Measurements from ENCODE around the gene MLLT3. TPM values are rescaled to one million over a fixed set of nuclear protein-coding genes. Genes with fewer than 3 reads are reported as not detected.

The MLLT3 gene
- total RNA-seq, 2 donors from 2014 or later: 8.1 to 9.6 TPM

- H3K4me3 ChIP-seq: no peak overlapping the region
- no peak for TF ChIP-seq CTCF (IDR thresholded peaks at IDR 0.05)
- no peaks in the 10 kb centered on the region for H3K27me3 ChIP-seq (replicated peaks; ENCODE audit: insufficient read depth)
- H3K36me3 ChIP-seq: no peaks in the 10 kb centered on the region
- DNase-seq (ENCODE audit: low spot score) (no peak), ATAC-seq (ENCODE audit: insufficient number of reproducible peaks, low FRiP score, low read depth) (no peak)
- no peak overlapping the region for H3K27ac ChIP-seq
- no peaks in the 10 kb centered on the region for H3K4me1 ChIP-seq (ENCODE audit: control insufficient read depth in 1 of 2, low read depth in 2 of 2)
- H3K9me3 ChIP-seq: no peaks in the 10 kb centered on the region
These were observed 19.7 kb upstream of the MLLT3 start for GRCh38 chr9:20642045-20642444.

- no peak for ATAC-seq (ENCODE audit: insufficient number of reproducible peaks, low FRiP score, low read depth)
- TF ChIP-seq CTCF (IDR thresholded peaks at IDR 0.05): no peak
- no peak for DNase-seq (ENCODE audit: low spot score)
- Histone ChIP-seq H3K36me3 (no peaks in the 10 kb centered on the region), H3K27ac (no peak overlapping the region), H3K4me1 (ENCODE audit: control insufficient read depth in 1 of 2, low read depth in 2 of 2) (no peaks in the 10 kb centered on the region), H3K27me3 (replicated peaks; ENCODE audit: insufficient read depth) (no peaks in the 10 kb centered on the region), H3K4me3 (no peak overlapping the region), H3K9me3 (no peaks in the 10 kb centered on the region)
These were observed 18.3 kb upstream of the MLLT3 start for GRCh38 chr9:20640331-20641187.

- Histone ChIP-seq H3K27ac (no peak overlapping the region), H3K4me1 (ENCODE audit: control insufficient read depth in 1 of 2, low read depth in 2 of 2) (peaks cover 0 to 4% of the 10 kb centered on the region in 2 donors), H3K36me3 (no peaks in the 10 kb centered on the region), H3K9me3 (no peaks in the 10 kb centered on the region), H3K27me3 (replicated peaks; ENCODE audit: insufficient read depth) (no peaks in the 10 kb centered on the region), H3K4me3 (no peak overlapping the region)
- no peak for DNase-seq (ENCODE audit: low spot score)
- no peak for ATAC-seq (ENCODE audit: insufficient number of reproducible peaks, low FRiP score, low read depth)
- no peak for TF ChIP-seq CTCF (IDR thresholded peaks at IDR 0.05)
These were observed 14.7 kb upstream of the MLLT3 start for GRCh38 chr9:20636888-20637440.

GRCh38 chr9:20634895-20635294 is 12.6 kb upstream of the MLLT3 start:
- no peak for ATAC-seq (ENCODE audit: insufficient number of reproducible peaks, low FRiP score, low read depth)
- no peak for DNase-seq (ENCODE audit: low spot score)
- no peak overlapping the region for H3K4me3 ChIP-seq
- no peaks in the 10 kb centered on the region for H3K36me3 ChIP-seq
- no peaks in the 10 kb centered on the region for H3K27me3 ChIP-seq (replicated peaks; ENCODE audit: insufficient read depth)
- no peak for TF ChIP-seq CTCF (IDR thresholded peaks at IDR 0.05)
- H3K27ac ChIP-seq: no peak overlapping the region
- peaks cover 0 to 4% of the 10 kb centered on the region in 2 donors for H3K4me1 ChIP-seq (ENCODE audit: control insufficient read depth in 1 of 2, low read depth in 2 of 2)
- H3K9me3 ChIP-seq: no peaks in the 10 kb centered on the region

GRCh38 chr9:20632705-20633104 is 10.4 kb upstream of the MLLT3 start:
- ATAC-seq (ENCODE audit: insufficient number of reproducible peaks, low FRiP score, low read depth): no peak
- H3K27ac ChIP-seq: no peak overlapping the region
- no peak for DNase-seq (ENCODE audit: low spot score)
- H3K36me3 ChIP-seq: no peaks in the 10 kb centered on the region
- TF ChIP-seq CTCF (IDR thresholded peaks at IDR 0.05): no peak
- H3K4me1 ChIP-seq (ENCODE audit: control insufficient read depth in 1 of 2, low read depth in 2 of 2): peaks cover 0 to 4% of the 10 kb centered on the region in 2 donors
- no peaks in the 10 kb centered on the region for H3K27me3 ChIP-seq (replicated peaks; ENCODE audit: insufficient read depth)
- no peak overlapping the region for H3K4me3 ChIP-seq
- no peaks in the 10 kb centered on the region for H3K9me3 ChIP-seq
